ENCODE results near the gene CEP41. TPM values are rescaled to one million over a fixed set of nuclear protein-coding genes. Genes with fewer than 3 reads are reported as not detected.

Gene CEP41
- total RNA-seq, 1 donor from 2014 or later = 16.5 TPM

GRCh38 chr7:130346941-130347340 lies 93.9 kb downstream of the CEP41 start:
- DNase-seq (ENCODE audit: low spot score) = no peak
- Mint-ChIP-seq H3K9me3 (peaks cover 7% of the 10 kb centered on the region), H3K4me3 (no peak overlapping the region), H3K27ac (peak overlapping the region; percentile 29), H3K36me3 (peaks cover 1% of the 10 kb centered on the region), H3K27me3 (ENCODE audit: insufficient read depth, low read depth) (peaks cover 6% of the 10 kb centered on the region), H3K4me1 (peaks cover 77% of the 10 kb centered on the region)
- H3K9me3 ChIP-seq (ENCODE audit: low read depth) = no peaks in the 10 kb centered on the region
- H3K36me3 ChIP-seq = no peaks in the 10 kb centered on the region
- H3F3A ChIP-seq (ENCODE audit: low read depth) = peaks cover 47% of the 10 kb centered on the region
- H3K27me3 ChIP-seq = no peaks in the 10 kb centered on the region
- H3K9ac ChIP-seq = no peak overlapping the region
- no peaks in the 10 kb centered on the region for H4K20me1 ChIP-seq (ENCODE audit: low read depth)
- H3K4me3 ChIP-seq = no peak overlapping the region
- TF ChIP-seq EZH2 (IDR thresholded peaks at IDR 0.05) = no peak
- TF ChIP-seq EZH2phosphoT487 (IDR thresholded peaks at IDR 0.05) = no peak
- TF ChIP-seq, protein P1, sequence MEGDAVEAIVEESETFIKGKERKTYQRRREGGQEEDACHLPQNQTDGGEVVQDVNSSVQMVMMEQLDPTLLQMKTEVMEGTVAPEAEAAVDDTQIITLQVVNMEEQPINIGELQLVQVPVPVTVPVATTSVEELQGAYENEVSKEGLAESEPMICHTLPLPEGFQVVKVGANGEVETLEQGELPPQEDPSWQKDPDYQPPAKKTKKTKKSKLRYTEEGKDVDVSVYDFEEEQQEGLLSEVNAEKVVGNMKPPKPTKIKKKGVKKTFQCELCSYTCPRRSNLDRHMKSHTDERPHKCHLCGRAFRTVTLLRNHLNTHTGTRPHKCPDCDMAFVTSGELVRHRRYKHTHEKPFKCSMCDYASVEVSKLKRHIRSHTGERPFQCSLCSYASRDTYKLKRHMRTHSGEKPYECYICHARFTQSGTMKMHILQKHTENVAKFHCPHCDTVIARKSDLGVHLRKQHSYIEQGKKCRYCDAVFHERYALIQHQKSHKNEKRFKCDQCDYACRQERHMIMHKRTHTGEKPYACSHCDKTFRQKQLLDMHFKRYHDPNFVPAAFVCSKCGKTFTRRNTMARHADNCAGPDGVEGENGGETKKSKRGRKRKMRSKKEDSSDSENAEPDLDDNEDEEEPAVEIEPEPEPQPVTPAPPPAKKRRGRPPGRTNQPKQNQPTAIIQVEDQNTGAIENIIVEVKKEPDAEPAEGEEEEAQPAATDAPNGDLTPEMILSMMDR (IDR thresholded peaks at IDR 0.05) = no peak
- no peak overlapping the region for H3K27ac ChIP-seq
- H3K4me2 ChIP-seq = no peak overlapping the region
- H2AFZ ChIP-seq (replicated peaks) = no peak overlapping the region
- no peaks in the 10 kb centered on the region for H3K79me2 ChIP-seq (ENCODE audit: low read depth)
- H3K4me1 ChIP-seq = peaks cover 45% of the 10 kb centered on the region

DNA sequence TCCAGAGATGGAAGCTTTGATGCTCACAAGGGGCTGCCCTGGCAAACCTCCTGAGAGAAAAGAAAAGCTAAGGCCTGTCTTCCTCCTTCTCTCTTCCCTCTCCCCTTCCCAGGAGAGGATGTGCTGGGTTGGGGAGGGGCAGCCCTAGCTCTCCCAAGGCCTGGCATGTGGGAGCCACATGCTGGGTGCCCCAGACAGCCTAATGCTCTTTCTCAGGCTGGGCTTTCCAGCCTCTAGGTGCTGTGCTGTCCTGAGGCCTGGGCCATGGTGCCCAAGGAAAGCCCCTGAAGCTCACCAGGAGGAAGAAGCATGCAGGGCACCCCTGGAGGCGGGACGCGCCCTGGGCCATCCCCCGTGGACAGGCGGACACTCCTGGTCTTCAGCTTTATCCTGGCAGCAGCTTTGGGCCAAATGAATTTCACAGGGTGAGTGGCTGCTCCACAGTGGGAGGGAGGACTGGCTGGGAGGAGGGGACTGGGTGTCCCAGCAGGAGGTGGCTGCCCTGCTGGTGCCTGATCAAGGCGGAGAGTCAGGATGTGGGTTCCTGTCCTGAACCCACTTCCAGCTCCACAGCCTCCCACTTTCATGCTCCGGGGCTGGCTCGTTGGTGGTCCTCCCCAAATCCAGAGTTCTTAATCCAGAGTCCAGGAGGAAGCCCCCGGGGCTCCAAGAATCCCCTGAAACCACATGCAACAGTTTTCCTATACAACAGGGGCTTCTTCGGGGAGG lies 94.5 kb downstream of the CEP41 start:
- H3K36me3 Mint-ChIP-seq = peaks cover 1% of the 10 kb centered on the region

GRCh38 chr7:130345725-130346124 lies 95.1 kb downstream of the CEP41 start:
- no peak overlapping the region for H3K4me3 Mint-ChIP-seq
- H3K4me1 Mint-ChIP-seq = peaks cover 65% of the 10 kb centered on the region
- Histone ChIP-seq H3K27ac (peak overlapping the region; percentile 72), H3F3A (ENCODE audit: low read depth) (peaks cover 35% of the 10 kb centered on the region), H3K4me2 (peak overlapping the region; percentile 73), H3K36me3 (no peaks in the 10 kb centered on the region), H3K9me3 (ENCODE audit: low read depth) (no peaks in the 10 kb centered on the region), H3K9ac (no peak overlapping the region), H2AFZ (replicated peaks) (no peak overlapping the region), H3K4me1 (peaks cover 33% of the 10 kb centered on the region), H3K4me3 (peak overlapping the region; percentile 21), H3K79me2 (ENCODE audit: low read depth) (no peaks in the 10 kb centered on the region), H4K20me1 (ENCODE audit: low read depth) (no peaks in the 10 kb centered on the region), H3K27me3 (no peaks in the 10 kb centered on the region)
- peaks cover 10% of the 10 kb centered on the region for H3K9me3 Mint-ChIP-seq
- TF ChIP-seq, protein P1 (IDR thresholded peaks at IDR 0.05) = no peak
- TF ChIP-seq EZH2phosphoT487 (IDR thresholded peaks at IDR 0.05) = no peak
- no peak for TF ChIP-seq EZH2 (IDR thresholded peaks at IDR 0.05)
- peak overlapping the region; percentile 96 for H3K27ac Mint-ChIP-seq
- H3K27me3 Mint-ChIP-seq (ENCODE audit: insufficient read depth, low read depth) = peaks cover 6% of the 10 kb centered on the region
- DNase-seq (ENCODE audit: low spot score) = no peak
- H3K36me3 Mint-ChIP-seq = peaks cover 1% of the 10 kb centered on the region

More for the DNA sequence above, 94.5 kb downstream of the CEP41 start:
- TF ChIP-seq EZH2phosphoT487 (IDR thresholded peaks at IDR 0.05) (no peak), EZH2 (IDR thresholded peaks at IDR 0.05) (no peak)
- TF ChIP-seq, protein P1 (IDR thresholded peaks at IDR 0.05) = no peak
- peaks cover 41% of the 10 kb centered on the region for H3F3A ChIP-seq (ENCODE audit: low read depth)
- no peaks in the 10 kb centered on the region for H3K36me3 ChIP-seq
- H3K4me3 ChIP-seq = no peak overlapping the region
- no peaks in the 10 kb centered on the region for H4K20me1 ChIP-seq (ENCODE audit: low read depth)
- no peak overlapping the region for H3K4me3 Mint-ChIP-seq
- H3K27me3 ChIP-seq = no peaks in the 10 kb centered on the region
- H3K27me3 Mint-ChIP-seq (ENCODE audit: insufficient read depth, low read depth) = peaks cover 6% of the 10 kb centered on the region
- peaks cover 71% of the 10 kb centered on the region for H3K4me1 Mint-ChIP-seq
- H3K9me3 Mint-ChIP-seq = peaks cover 10% of the 10 kb centered on the region
- no peak overlapping the region for H3K9ac ChIP-seq
- no peak overlapping the region for H2AFZ ChIP-seq (replicated peaks)
- H3K4me2 ChIP-seq = no peak overlapping the region
- peak overlapping the region; percentile 72 for H3K27ac ChIP-seq
- no peaks in the 10 kb centered on the region for H3K79me2 ChIP-seq (ENCODE audit: low read depth)
- no peaks in the 10 kb centered on the region for H3K9me3 ChIP-seq (ENCODE audit: low read depth)
- H3K27ac Mint-ChIP-seq = peak overlapping the region; percentile 96
- DNase-seq (ENCODE audit: low spot score) = no peak
- H3K4me1 ChIP-seq = peaks cover 39% of the 10 kb centered on the region
